H1 (cell line): ENCODE data around the gene ETF1. TPM values are rescaled to one million over a fixed set of nuclear protein-coding genes. Genes with fewer than 3 reads are reported as not detected.

Experiments
- ASH2L ChIP-seq: fragments of 200-600, 300-600 bp; sonication (generic); IDR thresholded peaks from one replicate; pipeline ENCODE4 v1.7.1; 2017; ENCODE audit warnings: low read length
- KDM1A ChIP-seq: fragments of 200-600, 300-600 bp; sonication (generic); IDR thresholded peaks from 2 replicates; pipeline ENCODE4 v1.7.1; 2016; ENCODE audit warnings: mild to moderate bottlenecking, low read length, borderline replicate concordance
- polyA plus RNA-seq, 7 experiments: library from polyadenylated mRNA; depleted of rRNA in 3 of 7; stranded (reverse) in 5 of 7; unstranded in 2 of 7; fragments of >200 nt in 5 of 7; fragments of 200-250 nt in 2 of 7; gene quantifications; 1 replicate in 5 of 7; 2 replicates in 1 of 7; 4 replicates in 1 of 7; pipeline versions ENCODE4 v1.2.1 to v1.2.3, GENCODE V29; 2011 to 2013; ENCODE audit warnings: missing spikeins in 2 of 7, mixed read lengths in 2 of 7
- total RNA-seq: library from RNA; stranded (reverse); fragmentation: NEBNext Ultra II Directional; extraction: Animal tissue kit (Norgen Biotek cat#: 25700); gene quantifications from 2 replicates; pipeline ENCODE4 v1.2.1, GENCODE V29; 2021

Gene ETF1
- total and polyA plus RNA-seq, 2 of the 8 experiments (the other 6 are each of a cell fraction or from before 2014, with no cell fraction given): 50.5 to 168 TPM

DNA sequence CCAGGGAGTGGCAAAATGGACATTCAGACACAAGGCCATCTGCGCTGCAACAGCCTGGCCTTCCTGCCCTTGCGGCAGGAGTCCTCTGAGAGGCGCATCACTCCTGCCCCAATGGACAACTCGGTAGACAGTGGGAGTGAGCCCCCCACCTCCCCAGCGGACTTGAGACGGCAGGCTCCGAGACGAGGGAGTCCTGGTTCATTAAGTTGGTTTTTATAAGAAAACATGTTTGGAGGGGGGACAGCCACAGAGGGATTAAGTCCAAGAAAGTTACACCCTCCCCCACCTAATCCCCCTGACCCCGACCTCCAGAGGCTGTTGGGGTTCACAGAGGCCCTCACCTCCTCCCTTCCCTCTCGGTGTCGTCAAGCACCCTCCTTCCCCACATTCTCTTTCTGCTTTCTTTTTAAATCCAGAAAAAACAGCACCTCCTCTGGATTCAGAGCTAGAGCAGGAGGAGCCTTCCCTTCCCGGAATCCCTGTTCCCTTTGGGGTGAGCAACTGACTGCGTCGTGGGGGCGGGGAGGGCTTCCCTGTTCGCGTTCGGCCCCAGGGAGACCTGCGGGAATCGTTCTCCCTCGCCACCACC, 79.5 kb downstream of the ETF1 start (continued):
- TF ChIP-seq KDM1A: no peak
- TF ChIP-seq ASH2L: peak; percentile 21
